Astrocyte (in vitro differentiated cells and primary cell): ENCODE data around the gene CRADD.
"Not testable (repeated sequence)": the region's sequence is repeated elsewhere in the genome, so short reads cannot be mapped to it uniquely, and the experiment has no call there.

Experiments
- EZH2 ChIP-seq: IDR thresholded peaks from 2 replicates; pipeline ENCODE4 v1.6.1; 2012; ENCODE audit warnings: mild to moderate bottlenecking, low read length, inconsistent platforms; ENCODE audit not compliant: insufficient read depth
- TF ChIP-seq, protein P1 (sequence below): IDR thresholded peaks from 2 replicates; pipeline ENCODE4 v1.5.1; 2011; ENCODE audit warnings: low read depth, mild to moderate bottlenecking, inconsistent platforms, low read length, moderate library complexity; ENCODE audit not compliant: insufficient read depth

DNA sequence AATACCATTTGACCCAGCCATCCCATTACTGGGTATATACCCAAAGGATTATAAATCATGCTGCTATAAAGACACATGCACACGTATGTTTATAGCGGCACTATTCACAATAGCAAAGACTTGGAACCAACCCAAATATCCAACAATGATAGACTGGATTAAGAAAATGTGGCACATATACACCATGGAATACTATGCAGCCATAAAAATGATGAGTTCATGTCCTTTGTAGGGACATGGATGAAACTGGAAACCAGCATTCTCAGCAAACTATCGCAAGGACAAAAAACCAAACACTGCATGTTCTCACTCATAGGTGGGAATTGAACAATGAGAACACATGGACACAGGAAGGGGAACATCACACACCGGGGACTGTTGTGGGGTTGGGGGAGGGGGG, 104.8 kb downstream of the CRADD start:
- TF ChIP-seq EZH2, result not testable (repeated sequence)
- TF ChIP-seq, protein P1, sequence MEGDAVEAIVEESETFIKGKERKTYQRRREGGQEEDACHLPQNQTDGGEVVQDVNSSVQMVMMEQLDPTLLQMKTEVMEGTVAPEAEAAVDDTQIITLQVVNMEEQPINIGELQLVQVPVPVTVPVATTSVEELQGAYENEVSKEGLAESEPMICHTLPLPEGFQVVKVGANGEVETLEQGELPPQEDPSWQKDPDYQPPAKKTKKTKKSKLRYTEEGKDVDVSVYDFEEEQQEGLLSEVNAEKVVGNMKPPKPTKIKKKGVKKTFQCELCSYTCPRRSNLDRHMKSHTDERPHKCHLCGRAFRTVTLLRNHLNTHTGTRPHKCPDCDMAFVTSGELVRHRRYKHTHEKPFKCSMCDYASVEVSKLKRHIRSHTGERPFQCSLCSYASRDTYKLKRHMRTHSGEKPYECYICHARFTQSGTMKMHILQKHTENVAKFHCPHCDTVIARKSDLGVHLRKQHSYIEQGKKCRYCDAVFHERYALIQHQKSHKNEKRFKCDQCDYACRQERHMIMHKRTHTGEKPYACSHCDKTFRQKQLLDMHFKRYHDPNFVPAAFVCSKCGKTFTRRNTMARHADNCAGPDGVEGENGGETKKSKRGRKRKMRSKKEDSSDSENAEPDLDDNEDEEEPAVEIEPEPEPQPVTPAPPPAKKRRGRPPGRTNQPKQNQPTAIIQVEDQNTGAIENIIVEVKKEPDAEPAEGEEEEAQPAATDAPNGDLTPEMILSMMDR, result not testable (repeated sequence)
